H1 (cell line): ENCODE measurements around the gene NELL2. TPM values are rescaled to one million over a fixed set of nuclear protein-coding genes. Genes with fewer than 3 reads are reported as not detected.

Experiments
- CHD7 ChIP-seq: fragments of 300-600 bp; sonication (generic); IDR thresholded peaks from 2 replicates; pipeline ENCODE4 v1.7.1; 2012; ENCODE audit warnings: low read length, moderate library complexity, mild to moderate bottlenecking, inconsistent platforms; ENCODE audit not compliant: insufficient replicate concordance
- GABPA ChIP-seq: IDR thresholded peaks from 2 replicates; pipeline ENCODE4 v1.6.1; 2011; ENCODE audit warnings: mild to moderate bottlenecking, low read length, moderate library complexity, borderline replicate concordance; ENCODE audit not compliant: insufficient read depth
- JUN ChIP-seq: IDR thresholded peaks from 2 replicates; pipeline ENCODE4 v1.6.1; 2011; ENCODE audit warnings: low read depth, mild to moderate bottlenecking, improper control_type of control experiment, low read length
- PHF8 ChIP-seq: fragments of 200-600 bp; sonication (generic); conservative IDR thresholded peaks from 2 replicates; pipeline ENCODE4 v1.7.1; 2012; ENCODE audit warnings: low read depth, mild to moderate bottlenecking, inconsistent platforms, low read length, moderate library complexity
- SIN3A ChIP-seq, 2 experiments: IDR thresholded peaks in 1 of 2; conservative IDR thresholded peaks in 1 of 2; 2 replicates each; pipeline ENCODE4 v1.6.1; 2011 to 2012; ENCODE audit warnings: low read length in 2 of 2, improper control_type of control experiment in 1 of 2, low read depth in 1 of 2, mild to moderate bottlenecking in 1 of 2
- polyA plus RNA-seq, 7 experiments: library from polyadenylated mRNA; depleted of rRNA in 3 of 7; stranded (reverse) in 5 of 7; unstranded in 2 of 7; fragments of >200 nt in 5 of 7; fragments of 200-250 nt in 2 of 7; gene quantifications; 1 replicate in 5 of 7; 2 replicates in 1 of 7; 4 replicates in 1 of 7; pipeline versions ENCODE4 v1.2.1 to v1.2.3, GENCODE V29; 2011 to 2013; ENCODE audit warnings: missing spikeins in 2 of 7, mixed read lengths in 2 of 7
- total RNA-seq: library from RNA; stranded (reverse); fragmentation: NEBNext Ultra II Directional; extraction: Animal tissue kit (Norgen Biotek cat#: 25700); gene quantifications from 2 replicates; pipeline ENCODE4 v1.2.1, GENCODE V29; 2021

NELL2 gene
- total and polyA plus RNA-seq, 2 of the 8 experiments (the other 6 are each of a cell fraction or from before 2014, with no cell fraction given), result 54.2 to 56.8 TPM

DNA sequence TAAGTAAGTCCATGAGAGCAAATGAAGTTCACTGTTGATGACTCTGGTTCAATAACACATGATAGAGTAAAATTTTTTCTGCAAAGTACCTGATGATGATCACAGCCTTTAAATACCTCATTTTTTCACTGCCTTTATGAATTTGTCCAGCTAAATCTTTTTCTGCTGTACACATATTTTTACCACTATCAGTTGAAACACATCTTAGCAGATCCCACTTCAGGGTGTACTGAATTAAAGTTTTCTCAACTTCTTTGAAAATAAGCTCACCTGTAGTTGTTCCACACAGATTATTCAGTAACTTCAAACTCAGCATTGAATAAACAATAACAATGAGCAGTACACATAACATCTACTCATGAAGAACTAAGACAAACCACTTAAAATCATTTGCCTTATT, 385.9 kb downstream of the NELL2 start (continued):
- TF ChIP-seq CHD7 (no peak), PHF8 (no peak), GABPA (no peak), SIN3A (conservative IDR thresholded peaks at IDR 0.05 in 1 of 2, IDR thresholded peaks at IDR 0.05 in 1 of 2; ENCODE audit: low read depth in 1 of 2, low read length in 2 of 2) (no peak), JUN (no peak)
- TF ChIP-seq, all 59 proteins: peak for 0
